ENCODE results near the gene TENM4. TPM values are rescaled to one million over a fixed set of nuclear protein-coding genes. Genes with fewer than 3 reads are reported as not detected.

TENM4 gene
- total RNA-seq, 1 donor = 10.4 TPM

DNA sequence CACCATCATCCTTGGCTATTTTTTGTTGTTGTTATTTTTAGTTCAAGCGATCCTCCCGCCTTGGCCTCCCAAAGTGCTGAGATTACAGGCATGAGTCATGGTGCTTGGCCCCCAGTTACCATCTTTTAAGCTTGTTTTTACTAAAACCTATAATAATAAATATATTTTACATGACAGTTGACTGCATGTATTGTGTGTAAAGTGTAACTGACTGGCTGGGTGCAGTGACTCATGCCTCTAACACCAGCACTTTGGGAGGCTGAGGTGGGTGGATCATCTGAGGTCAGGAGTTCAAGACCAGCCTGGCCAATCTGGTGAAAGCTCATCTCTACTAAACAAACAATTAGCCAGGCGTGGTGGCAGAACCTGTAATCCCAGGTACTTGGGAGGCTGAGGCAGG is 386.2 kb downstream of the TENM4 start:
- DNase-seq (ENCODE audit: low read depth) = no peak
- TF ChIP-seq, protein P1, sequence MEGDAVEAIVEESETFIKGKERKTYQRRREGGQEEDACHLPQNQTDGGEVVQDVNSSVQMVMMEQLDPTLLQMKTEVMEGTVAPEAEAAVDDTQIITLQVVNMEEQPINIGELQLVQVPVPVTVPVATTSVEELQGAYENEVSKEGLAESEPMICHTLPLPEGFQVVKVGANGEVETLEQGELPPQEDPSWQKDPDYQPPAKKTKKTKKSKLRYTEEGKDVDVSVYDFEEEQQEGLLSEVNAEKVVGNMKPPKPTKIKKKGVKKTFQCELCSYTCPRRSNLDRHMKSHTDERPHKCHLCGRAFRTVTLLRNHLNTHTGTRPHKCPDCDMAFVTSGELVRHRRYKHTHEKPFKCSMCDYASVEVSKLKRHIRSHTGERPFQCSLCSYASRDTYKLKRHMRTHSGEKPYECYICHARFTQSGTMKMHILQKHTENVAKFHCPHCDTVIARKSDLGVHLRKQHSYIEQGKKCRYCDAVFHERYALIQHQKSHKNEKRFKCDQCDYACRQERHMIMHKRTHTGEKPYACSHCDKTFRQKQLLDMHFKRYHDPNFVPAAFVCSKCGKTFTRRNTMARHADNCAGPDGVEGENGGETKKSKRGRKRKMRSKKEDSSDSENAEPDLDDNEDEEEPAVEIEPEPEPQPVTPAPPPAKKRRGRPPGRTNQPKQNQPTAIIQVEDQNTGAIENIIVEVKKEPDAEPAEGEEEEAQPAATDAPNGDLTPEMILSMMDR (IDR thresholded peaks at IDR 0.05; ENCODE audit: insufficient read depth, low read depth, low read length) = no peak

DNA sequence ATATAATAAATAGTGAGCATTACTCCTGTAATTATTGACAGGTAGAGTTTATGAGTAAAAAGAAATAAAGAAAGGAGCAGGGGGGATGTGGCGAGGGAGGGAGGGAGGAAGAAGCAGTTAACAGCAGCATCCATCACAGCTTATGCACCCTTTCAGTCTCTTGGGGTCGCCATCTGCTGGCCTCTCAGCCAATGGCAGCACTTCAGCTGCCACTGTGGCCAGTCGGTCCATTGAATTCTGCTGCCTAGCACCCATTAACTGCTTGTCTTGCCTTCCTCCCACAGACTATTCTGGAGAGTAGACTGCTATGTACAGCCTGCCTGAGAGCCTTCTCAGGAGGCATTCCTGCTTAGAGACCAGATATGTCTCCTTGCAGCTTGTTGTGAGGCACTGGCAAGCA is 388.3 kb downstream of the TENM4 start:
- TF ChIP-seq, protein P1 (IDR thresholded peaks at IDR 0.05; ENCODE audit: insufficient read depth, low read depth, low read length) = no peak
- no peak for DNase-seq (ENCODE audit: low read depth)

More for the DNA sequence above, 386.2 kb downstream of the TENM4 start:
- no peak overlapping the region for H3K4me3 ChIP-seq (ENCODE audit: low read depth, low read length)

DNA sequence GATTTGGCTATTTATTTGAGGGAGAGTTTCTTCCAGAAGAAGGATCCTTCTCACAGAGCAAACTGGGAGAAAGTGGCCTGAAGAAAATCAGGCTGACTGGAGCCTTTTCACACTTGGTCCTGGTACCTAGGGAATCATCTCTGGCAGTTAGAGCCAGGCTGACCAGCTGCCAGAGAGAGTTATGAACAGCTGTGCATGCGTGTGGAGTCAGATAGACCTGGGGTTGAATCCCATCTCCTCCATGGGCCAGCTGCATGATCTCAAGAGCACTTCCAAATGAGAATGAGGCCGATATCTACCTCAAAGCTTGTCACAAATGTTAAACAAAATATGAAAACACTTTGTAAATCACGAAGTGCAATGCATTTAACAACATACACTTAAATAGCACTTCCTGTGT is 390.0 kb downstream of the TENM4 start:
- H3K4me3 ChIP-seq (ENCODE audit: low read depth, low read length) = no peak overlapping the region
- no peak for DNase-seq (ENCODE audit: low read depth)
- TF ChIP-seq, protein P1 (IDR thresholded peaks at IDR 0.05; ENCODE audit: insufficient read depth, low read depth, low read length) = no peak

More for the DNA sequence above, 388.3 kb downstream of the TENM4 start:
- no peak overlapping the region for H3K4me3 ChIP-seq (ENCODE audit: low read depth, low read length)

DNA sequence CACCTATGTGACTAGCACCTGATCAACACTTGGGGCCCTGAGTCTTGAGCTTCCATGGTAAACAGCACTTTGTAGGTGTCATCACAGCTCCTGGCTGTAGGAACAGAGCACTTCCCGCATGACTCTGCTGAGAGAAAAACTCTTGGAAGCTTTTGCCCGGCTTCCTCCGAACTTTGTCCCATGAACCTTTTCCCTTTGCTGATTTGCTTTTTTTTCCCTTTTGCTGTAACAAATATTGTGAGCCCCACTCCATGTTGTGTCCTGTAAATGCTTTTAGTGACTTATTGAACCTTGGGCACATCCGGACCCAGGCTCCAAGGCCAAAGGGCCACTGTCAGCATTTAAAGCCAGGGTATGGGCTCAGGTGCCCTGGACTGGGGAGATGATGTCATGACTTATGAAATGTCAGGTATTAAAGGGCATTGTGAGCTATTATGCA is 391.1 kb downstream of the TENM4 start:
- H3K4me3 ChIP-seq (ENCODE audit: low read depth, low read length) = no peak overlapping the region
- DNase-seq (ENCODE audit: low read depth) = no peak
- TF ChIP-seq, protein P1 (IDR thresholded peaks at IDR 0.05; ENCODE audit: insufficient read depth, low read depth, low read length) = no peak

DNA sequence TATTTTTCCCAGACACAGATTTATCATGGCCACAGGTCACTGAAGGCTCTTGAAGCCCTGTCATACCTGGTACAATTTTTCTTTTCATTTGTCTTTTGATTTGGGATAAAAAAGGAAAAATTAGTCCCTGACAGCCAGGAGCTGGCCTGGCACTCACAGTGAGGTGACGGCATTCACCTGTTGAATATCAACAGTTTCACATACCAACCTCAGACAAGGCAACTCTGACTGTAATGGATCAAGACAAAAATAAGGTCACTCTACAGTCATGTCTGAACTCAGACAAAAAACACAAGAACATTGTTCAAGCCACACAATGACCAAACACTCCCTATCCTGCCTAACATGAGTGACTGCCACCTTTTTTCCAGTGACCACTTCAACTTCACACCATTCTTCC is 392.9 kb downstream of the TENM4 start:
- TF ChIP-seq, protein P1 (IDR thresholded peaks at IDR 0.05; ENCODE audit: insufficient read depth, low read depth, low read length) = no peak

DNA sequence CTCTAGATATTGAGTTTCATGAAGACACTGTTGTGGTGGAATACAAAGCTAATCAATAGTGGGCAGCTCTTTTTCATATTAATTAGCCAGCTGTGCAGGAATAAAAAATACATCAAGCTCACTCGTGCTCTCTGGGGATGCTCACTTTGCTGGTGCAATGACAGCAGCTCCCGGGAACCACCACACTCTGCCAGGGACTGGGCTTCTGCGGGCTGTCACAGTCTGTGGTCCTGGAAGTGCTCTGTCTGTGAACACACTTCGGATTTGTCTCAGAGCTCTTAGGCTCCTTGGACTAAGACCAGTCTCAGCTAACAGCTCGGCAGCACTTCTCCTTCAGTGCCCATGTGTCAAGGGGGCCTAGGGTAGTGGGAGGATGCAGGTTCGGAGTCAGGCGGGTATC is 393.5 kb downstream of the TENM4 start:
- DNase-seq (ENCODE audit: low read depth) = no peak
- no peak overlapping the region for H3K4me3 ChIP-seq (ENCODE audit: low read depth, low read length)
- TF ChIP-seq, protein P1 (IDR thresholded peaks at IDR 0.05; ENCODE audit: insufficient read depth, low read depth, low read length) = no peak

More for the DNA sequence above, 392.9 kb downstream of the TENM4 start:
- no peak for DNase-seq (ENCODE audit: low read depth)
- no peak overlapping the region for H3K4me3 ChIP-seq (ENCODE audit: low read depth, low read length)

DNA sequence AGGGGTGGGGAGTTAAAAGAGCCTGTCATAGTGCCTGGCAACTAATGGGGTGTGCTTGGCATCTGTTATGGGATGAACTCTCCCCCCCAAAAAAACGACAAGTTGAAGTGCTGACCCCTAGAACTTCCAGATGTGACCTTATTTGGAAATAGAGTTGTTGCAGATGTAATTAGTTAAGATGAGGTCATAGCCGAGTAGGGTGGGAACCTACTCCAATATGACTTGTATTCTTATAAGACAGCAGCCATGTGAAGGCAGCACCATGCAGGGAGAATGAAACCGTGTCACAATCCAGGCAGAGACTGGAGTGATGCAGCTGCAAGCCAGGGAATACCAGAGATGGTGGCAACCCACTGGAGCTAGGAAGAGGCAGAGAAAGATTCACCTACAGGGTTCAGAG is 394.5 kb downstream of the TENM4 start:
- H3K4me3 ChIP-seq (ENCODE audit: low read depth, low read length) = no peak overlapping the region
- DNase-seq (ENCODE audit: low read depth) = no peak
- TF ChIP-seq, protein P1 (IDR thresholded peaks at IDR 0.05; ENCODE audit: insufficient read depth, low read depth, low read length) = no peak
